Neural cell (in vitro differentiated cells): ENCODE data around the gene DPP9. TPM values are rescaled to one million over a fixed set of nuclear protein-coding genes. Genes with fewer than 3 reads are reported as not detected.

Source experiments
- H2AFZ ChIP-seq: fragments of 200-600, 300-800 bp; sonication (generic), shearing (Covaris generic); 2 replicates; pipeline ENCODE4 v1.6.0; 2014; ENCODE audit warnings: low read depth, mild to moderate bottlenecking, antibody characterized with exemption, low read length, moderate library complexity
- H3F3A ChIP-seq: fragments of 200-600 bp; shearing (Covaris generic); 2 replicates; pipeline ENCODE4 v1.6.1; 2016; ENCODE audit warnings: mild to moderate bottlenecking, moderate library complexity, mixed read lengths, antibody characterized with exemption, low read length; ENCODE audit not compliant: insufficient read depth, poor library complexity, severe bottlenecking
- H3K27ac ChIP-seq: fragments of 200-600, 300-800 bp; sonication (generic), shearing (Covaris generic); 2 replicates; pipeline ENCODE4 v1.5.1; 2014; ENCODE audit warnings: mild to moderate bottlenecking, low read length, moderate library complexity
- H3K27me3 ChIP-seq: fragments of 300-800, 200-600 bp; sonication (generic), shearing (Covaris generic); 2 replicates; pipeline ENCODE4 v1.6.0; 2014; ENCODE audit warnings: mild to moderate bottlenecking, low read depth, low read length, moderate library complexity; ENCODE audit not compliant: insufficient read depth
- H3K36me3 ChIP-seq: fragments of 300-800, 200-600 bp; sonication (generic), shearing (Covaris generic); 2 replicates; pipeline ENCODE4 v1.5.1; 2014; ENCODE audit warnings: mild to moderate bottlenecking, antibody characterized with exemption, low read length, moderate library complexity; ENCODE audit not compliant: insufficient read depth
- H3K4me2 ChIP-seq: fragments of 300-800, 200-600 bp; sonication (generic), shearing (Covaris generic); 2 replicates; pipeline ENCODE4 v1.6.0; 2014; ENCODE audit warnings: mild to moderate bottlenecking, low read length
- H3K4me3 ChIP-seq: fragments of 300-800, 200-600 bp; sonication (generic), shearing (Covaris generic); 2 replicates; pipeline ENCODE4 v1.5.1; 2014; ENCODE audit warnings: mild to moderate bottlenecking, low read length, moderate library complexity
- H3K79me2 ChIP-seq: fragments of 200-600 bp; shearing (Covaris generic); replicated peaks from 2 replicates; pipeline ENCODE4 v1.6.0; 2014; ENCODE audit warnings: mild to moderate bottlenecking, low read length, moderate library complexity; ENCODE audit not compliant: insufficient read depth
- H3K9ac ChIP-seq: fragments of 300-800, 200-600 bp; sonication (generic), shearing (Covaris generic); 2 replicates; pipeline ENCODE4 v1.6.1; 2016; ENCODE audit warnings: mild to moderate bottlenecking, low read length, mixed read lengths
- H3K9me2 ChIP-seq: fragments of 200-600 bp; shearing (Covaris generic); 2 replicates; pipeline ENCODE4 v1.6.1; 2016; ENCODE audit warnings: mild to moderate bottlenecking, low read length, mixed read lengths; ENCODE audit not compliant: insufficient read depth
- H3K9me3 ChIP-seq: fragments of 200-600, 300-800 bp; sonication (generic), shearing (Covaris generic); 2 replicates; pipeline ENCODE4 v1.6.1; 2016; ENCODE audit warnings: mild to moderate bottlenecking, mixed run types, low read length, moderate library complexity, mixed read lengths
- H4K20me1 ChIP-seq: fragments of 200-600 bp; shearing (Covaris generic); 2 replicates; pipeline ENCODE4 v1.6.1; 2016; ENCODE audit warnings: mild to moderate bottlenecking, mixed run types; ENCODE audit not compliant: insufficient read depth
- CTCF ChIP-seq: fragments of 450-650 bp; IDR thresholded peaks from 2 replicates; pipeline ENCODE4 v1.5.1; 2014; ENCODE audit warnings: antibody characterized with exemption, mild to moderate bottlenecking, moderate library complexity; ENCODE audit not compliant: poor library complexity, severe bottlenecking
- EP300 ChIP-seq: fragments of 450-650 bp; conservative IDR thresholded peaks from 2 replicates; pipeline ENCODE4 v1.6.1; 2014; ENCODE audit warnings: antibody characterized with exemption, mild to moderate bottlenecking, moderate library complexity; ENCODE audit not compliant: poor library complexity, severe bottlenecking
- EZH2 ChIP-seq: fragments of 200-600, 300-800 bp; shearing (Covaris generic), sonication (generic); IDR thresholded peaks from 2 replicates; pipeline ENCODE4 v1.6.1; 2014; ENCODE audit warnings: antibody characterized with exemption, low read length, borderline replicate concordance, mild to moderate bottlenecking; ENCODE audit not compliant: insufficient read depth, poor library complexity, severe bottlenecking
- MXI1 ChIP-seq: fragments of 450-650 bp; conservative IDR thresholded peaks from 2 replicates; pipeline ENCODE4 v1.6.1; 2014; ENCODE audit warnings: antibody characterized with exemption, mild to moderate bottlenecking; ENCODE audit not compliant: poor library complexity, severe bottlenecking
- POLR2AphosphoS5 ChIP-seq: IDR thresholded peaks from 2 replicates; pipeline ENCODE4 v1.6.1; 2012
- RAD21 ChIP-seq: fragments of 450-650 bp; conservative IDR thresholded peaks from 2 replicates; pipeline ENCODE4 v1.6.1; 2014; ENCODE audit warnings: antibody characterized with exemption, mild to moderate bottlenecking, moderate library complexity
- REST ChIP-seq: IDR thresholded peaks from 2 replicates; pipeline ENCODE4 v1.6.1; 2012; ENCODE audit warnings: borderline replicate concordance
- SMC3 ChIP-seq: fragments of 450-650 bp; conservative IDR thresholded peaks from 2 replicates; pipeline ENCODE4 v1.6.1; 2014; ENCODE audit warnings: antibody characterized with exemption, mild to moderate bottlenecking, moderate library complexity; ENCODE audit not compliant: poor library complexity
- TAF1 ChIP-seq: IDR thresholded peaks from 2 replicates; pipeline ENCODE4 v1.6.1; 2012; ENCODE audit warnings: low read depth
- polyA plus RNA-seq: library from polyadenylated mRNA; depleted of rRNA; stranded (reverse); fragments of >200 nt; gene quantifications from 2 replicates; pipeline ENCODE4 v1.2.3, GENCODE V29; 2014

Gene DPP9
- polyA plus RNA-seq, 1 donor from 2014 or later: 11.7 TPM

- Histone ChIP-seq H3K4me3 (no peak overlapping the region), H4K20me1 (no peaks in the 10 kb centered on the region), H3F3A (no peaks in the 10 kb centered on the region), H3K4me2 (no peak overlapping the region), H3K27ac (no peak overlapping the region), H3K9me3 (no peaks in the 10 kb centered on the region), H3K9ac (no peak overlapping the region), H3K27me3 (no peaks in the 10 kb centered on the region), H3K36me3 (no peaks in the 10 kb centered on the region), H2AFZ (no peak overlapping the region), H3K79me2 (no peaks in the 10 kb centered on the region), H3K9me2 (no peaks in the 10 kb centered on the region)
- TF ChIP-seq CTCF: no peak
- TF ChIP-seq SMC3: no peak
- no peak for TF ChIP-seq RAD21
- no peak for TF ChIP-seq MXI1
- TF ChIP-seq REST: no peak
- TF ChIP-seq EP300: no peak
- no peak for TF ChIP-seq POLR2AphosphoS5
- TF ChIP-seq EZH2: no peak
- no peak for TF ChIP-seq TAF1
Observed at GRCh38 chr19:4662812-4663211, 60.8 kb downstream of the DPP9 start.

GRCh38 chr19:4662020-4662695 lies 61.5 kb downstream of the DPP9 start:
- no peaks in the 10 kb centered on the region for H3F3A ChIP-seq
- H3K79me2 ChIP-seq: no peaks in the 10 kb centered on the region
- no peaks in the 10 kb centered on the region for H3K9me3 ChIP-seq
- H4K20me1 ChIP-seq: no peaks in the 10 kb centered on the region
- H3K9me2 ChIP-seq: no peaks in the 10 kb centered on the region
- TF ChIP-seq SMC3 (no peak), POLR2AphosphoS5 (no peak)
- no peak overlapping the region for H3K9ac ChIP-seq
- no peak overlapping the region for H2AFZ ChIP-seq
- no peak overlapping the region for H3K4me2 ChIP-seq
- H3K27me3 ChIP-seq: no peaks in the 10 kb centered on the region
- no peak overlapping the region for H3K27ac ChIP-seq
- H3K4me3 ChIP-seq: no peak overlapping the region
- no peaks in the 10 kb centered on the region for H3K36me3 ChIP-seq
